NCI-H2196 (cell line): Measurements from ENCODE around the gene SF3B5.
"Not testable (repeated sequence)": the region's sequence is repeated elsewhere in the genome, so short reads cannot be mapped to it uniquely, and the experiment has no call there.

ENCODE experiments used
- DNase-seq: peaks from one replicate; lab custom pipeline; 2025; ENCODE audit not compliant: unreplicated experiment; lab: John Stamatoyannopoulos, UW

SF3B5 gene

DNA sequence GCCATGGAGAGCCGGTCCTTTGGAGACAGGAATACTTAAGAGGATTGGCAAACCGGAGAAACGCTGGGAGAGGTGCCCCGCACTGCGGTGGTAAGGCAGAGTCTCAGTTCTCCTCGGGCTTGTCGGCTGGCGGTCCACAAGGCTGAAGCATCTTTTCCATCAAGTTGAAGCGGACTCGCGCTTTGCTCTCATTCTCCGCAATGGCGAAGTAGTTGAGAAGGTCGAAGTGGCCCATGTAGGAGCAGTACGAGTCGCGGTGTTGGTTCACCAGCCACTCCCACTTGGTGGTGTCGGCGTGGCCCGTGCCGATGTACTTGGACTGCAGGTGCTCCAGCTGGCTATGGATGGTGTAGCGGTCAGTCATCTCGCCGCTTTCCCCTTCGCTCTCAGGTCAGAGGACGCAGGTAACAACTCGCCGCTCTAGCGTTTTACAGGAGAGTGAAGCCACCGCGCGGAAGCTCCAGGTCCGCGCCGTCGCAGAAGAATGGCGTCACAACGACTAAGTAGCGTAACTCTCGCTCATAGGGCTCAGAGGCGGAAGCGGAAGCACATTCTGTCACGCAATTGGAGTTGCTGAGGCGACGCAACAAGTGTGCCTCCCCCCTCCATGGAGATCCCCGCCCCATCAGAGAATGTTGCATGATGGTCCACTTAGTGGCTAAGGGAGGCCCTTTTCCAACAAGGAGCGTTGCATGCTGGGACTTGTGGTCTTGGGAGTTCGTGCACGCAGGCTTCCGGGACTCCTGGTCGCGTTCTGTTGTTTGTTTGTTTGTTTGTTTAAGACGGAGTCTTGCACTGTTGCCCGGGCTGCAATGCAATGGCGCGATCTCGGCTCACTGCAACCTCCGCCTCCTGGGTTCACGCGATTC lies at the start of gene SF3B5:
TSS of gene SF3B5 (minus strand) at position 440 of the 869 bp plus-strand sequence. CDS start at position 364, 76 bp downstream.
- peak; percentile 100 for DNase-seq

DNA sequence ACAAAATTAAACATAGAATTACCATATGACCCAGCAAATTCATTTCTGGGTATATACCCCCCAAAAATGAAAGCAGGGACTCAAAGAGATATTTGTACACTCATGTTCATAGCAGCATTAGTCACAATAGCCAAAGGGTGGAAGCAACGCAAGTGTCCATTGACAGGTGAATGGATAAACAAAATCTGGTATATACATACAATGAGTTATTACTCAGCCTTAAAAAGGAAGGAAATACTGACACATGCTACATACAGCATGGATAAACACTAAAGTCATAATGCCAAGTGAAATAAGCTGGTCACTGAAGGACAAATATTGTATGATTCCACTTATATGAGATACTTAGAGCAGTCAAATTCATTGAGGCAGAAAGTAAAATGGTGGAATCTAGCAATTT lies 49.6 kb upstream of the SF3B5 start:
- DNase-seq = no peak

DNA sequence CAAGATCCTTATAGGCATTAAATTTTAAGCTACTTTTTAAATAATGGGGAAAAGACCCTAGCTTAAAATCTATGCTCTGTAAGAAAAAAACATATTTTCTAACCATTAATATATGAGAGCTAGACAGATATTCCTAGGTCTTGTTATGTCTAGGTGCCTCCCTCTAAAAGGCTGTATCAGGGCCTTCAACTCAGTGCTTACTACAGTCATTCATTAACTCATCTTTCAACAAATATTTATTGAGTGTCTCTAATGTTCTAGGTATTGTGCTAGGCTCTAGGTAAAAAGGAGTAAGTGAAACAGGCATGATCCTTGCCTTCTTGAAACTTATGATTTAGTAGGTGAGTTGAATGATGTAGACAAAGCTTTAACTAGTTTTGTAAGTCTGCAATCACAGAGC lies 48.5 kb upstream of the SF3B5 start:
- DNase-seq = no peak

- no peak for DNase-seq
Measured at GRCh38 chr6:144143106-144143505, 47.7 kb upstream of the SF3B5 start.

DNA sequence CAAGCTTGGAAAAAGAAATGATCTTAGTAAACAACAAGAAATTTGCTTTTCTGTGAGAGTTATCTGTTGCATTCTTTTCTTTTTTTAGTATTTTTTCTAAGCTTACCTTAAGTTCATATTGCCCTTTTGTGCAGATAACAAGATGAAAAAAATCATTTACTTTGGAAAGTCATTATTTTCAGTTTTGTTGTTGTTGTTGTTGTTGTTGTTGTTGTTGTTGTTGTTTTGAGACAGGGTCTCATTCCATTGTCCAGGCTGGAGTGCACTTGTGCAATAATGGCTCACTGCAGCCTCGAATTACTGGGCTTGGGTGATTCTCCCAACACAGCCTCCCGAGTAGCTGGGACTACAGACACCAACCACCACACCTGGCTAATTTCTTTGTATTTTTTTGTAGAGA lies 46.1 kb upstream of the SF3B5 start:
- DNase-seq = no peak

DNA sequence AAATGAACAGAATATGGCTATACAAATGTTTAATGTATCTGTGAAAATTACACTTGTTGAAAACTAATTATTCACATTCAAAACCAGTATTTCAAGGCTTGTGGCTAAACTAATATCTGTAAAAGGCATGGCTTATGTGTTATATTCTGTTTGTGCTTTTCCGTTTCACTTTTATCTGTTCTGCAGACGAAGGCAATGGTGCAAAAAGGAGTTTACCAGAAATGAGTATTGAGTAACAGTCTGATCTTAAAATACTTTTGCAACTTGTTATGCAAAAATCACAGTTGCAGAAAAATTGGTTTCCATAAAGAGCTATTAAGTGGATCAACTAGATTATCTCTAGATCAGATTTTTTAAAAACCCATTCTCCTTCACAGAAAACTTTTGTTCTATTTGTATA lies 45.5 kb upstream of the SF3B5 start:
- no peak for DNase-seq

DNA sequence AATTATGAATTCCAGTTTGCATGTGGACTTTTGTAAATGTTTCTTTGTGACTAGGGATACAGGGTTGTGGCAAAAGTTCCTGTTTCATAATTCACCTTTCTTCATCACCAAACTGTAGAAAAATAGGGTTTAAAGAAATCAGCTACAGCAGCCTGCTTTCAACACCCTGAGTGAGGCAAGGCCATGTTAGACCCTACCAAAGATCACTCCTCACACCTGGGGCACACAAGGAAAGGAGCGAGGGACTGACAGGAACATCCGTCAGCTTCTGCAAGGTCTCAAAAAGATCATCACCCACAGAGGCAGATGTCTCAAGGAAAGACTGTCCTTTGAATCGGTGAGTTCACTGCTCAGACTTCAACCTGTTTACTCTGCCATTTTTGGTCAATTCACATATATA lies 44.4 kb upstream of the SF3B5 start:
- no peak for DNase-seq

GRCh38 chr6:144138542-144138941 lies 43.2 kb upstream of the SF3B5 start:
- no peak for DNase-seq

GRCh38 chr6:144134737-144135136 lies 39.4 kb upstream of the SF3B5 start:
- DNase-seq = no peak

DNA sequence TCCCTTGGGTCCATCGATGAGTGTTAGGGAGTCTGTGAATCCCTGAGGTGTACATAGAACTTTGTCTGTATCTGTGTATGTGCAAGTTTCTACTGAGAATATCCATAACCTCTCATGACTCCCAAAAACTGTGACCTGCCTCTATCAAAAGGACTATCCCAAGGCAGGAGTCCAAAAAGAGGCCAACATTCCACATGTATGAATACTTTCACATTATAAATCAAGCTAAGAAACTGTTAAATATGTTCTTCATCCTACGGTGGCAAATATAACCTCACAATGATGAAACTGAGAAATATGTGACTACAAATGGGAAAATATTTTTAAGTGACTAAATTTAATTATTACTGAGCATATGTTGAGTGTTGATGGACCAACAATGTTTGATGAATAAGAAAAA lies 38.8 kb upstream of the SF3B5 start:
- DNase-seq = no peak

DNA sequence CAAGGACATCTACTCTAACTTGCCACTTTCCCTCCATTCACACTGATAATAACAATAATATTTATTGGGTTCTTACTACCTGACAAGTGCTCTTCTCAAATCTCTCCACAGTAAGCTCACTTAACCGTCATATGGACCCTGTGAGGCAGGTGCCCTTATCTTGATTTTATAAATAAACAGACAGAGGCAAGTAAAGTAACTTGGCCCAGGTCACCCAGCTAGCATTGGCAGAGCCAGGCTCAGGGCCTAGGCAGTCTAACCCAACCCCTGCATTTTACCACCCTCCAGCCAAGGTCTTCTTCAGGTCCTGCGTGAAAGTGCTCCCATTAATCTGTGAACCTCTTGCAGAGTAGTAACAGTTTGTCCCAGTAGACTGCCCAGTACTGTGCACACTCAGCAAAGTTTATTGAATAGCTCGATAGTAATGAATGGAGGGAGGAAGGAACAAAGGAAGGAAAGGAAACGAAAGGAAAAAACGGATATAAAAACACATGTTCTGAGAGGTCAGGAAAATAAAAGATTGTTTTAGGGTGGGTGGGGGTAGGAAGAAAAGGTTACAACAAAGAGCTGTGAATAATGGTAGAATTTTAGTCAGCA lies 38.0 kb upstream of the SF3B5 start:
- DNase-seq = no peak

GRCh38 chr6:144132167-144132690 lies 36.9 kb upstream of the SF3B5 start:
- DNase-seq = not testable (repeated sequence)

DNA sequence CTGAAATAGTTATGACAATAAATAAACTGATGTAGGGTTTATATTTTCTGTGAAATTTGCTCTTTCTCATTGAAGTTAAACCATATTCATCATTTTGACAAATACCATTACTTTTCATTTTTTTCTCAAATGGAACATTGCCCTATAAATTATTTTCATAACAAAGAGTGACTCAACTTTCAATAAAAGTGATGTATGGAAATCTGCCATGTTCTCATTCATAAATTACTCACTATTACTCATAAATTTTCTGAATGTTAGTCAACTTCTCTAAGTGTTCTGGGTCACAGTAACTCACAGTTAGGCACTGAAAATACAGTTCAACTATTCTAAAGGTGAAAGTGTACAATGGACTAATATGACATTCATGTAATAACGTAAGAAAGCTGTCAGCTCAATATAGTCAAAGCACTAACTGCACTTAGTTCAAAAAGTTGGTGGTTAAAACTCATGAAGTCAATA lies 35.9 kb upstream of the SF3B5 start:
- DNase-seq = no peak

- no peak for DNase-seq
Measured at GRCh38 chr6:144129469-144129868, 34.1 kb upstream of the SF3B5 start.

GRCh38 chr6:144127097-144127496 lies 31.7 kb upstream of the SF3B5 start:
- DNase-seq = no peak

GRCh38 chr6:144123836-144124235 lies 28.5 kb upstream of the SF3B5 start:
- DNase-seq = no peak

DNA sequence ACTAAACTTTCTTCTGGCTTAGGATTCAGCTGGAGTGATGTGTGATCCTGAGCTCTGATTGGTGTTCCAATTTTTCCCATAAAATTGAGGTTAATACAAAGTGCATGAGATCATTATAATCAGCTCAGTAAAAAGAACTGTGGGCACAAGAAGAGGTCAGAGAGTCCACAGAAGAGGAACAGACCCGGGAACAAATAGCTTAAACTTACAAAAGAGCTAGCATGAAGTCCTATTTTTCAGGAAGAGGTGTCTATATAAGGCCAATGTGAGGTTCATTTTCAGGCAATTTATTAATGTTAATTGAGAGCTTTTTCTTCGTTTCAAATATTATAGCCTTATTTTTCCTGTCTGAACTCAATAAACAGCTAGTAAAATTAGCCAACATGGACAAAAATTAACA lies 28.0 kb upstream of the SF3B5 start:
- DNase-seq = no peak

GRCh38 chr6:144122861-144123260 lies 27.5 kb upstream of the SF3B5 start:
- no peak for DNase-seq

DNA sequence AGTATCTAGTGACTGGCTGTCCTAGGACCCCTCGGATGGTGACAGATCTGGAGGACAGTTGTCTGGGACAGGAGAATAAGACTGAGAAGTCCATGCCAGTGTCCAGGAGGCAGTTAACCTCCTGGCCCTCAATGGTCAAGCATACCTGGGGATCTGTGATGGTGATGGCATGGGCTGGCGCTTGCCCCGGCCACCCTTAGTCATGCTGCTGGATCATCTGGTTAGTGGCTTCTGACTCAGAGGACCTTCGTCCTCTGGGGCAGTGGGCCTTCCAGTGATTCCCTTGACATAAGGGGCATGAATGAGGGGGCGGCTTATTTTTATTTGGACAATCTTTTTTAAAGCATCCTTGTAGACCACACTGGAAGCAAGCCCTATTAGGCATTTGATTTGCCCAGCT lies 24.0 kb upstream of the SF3B5 start:
- no peak for DNase-seq

DNA sequence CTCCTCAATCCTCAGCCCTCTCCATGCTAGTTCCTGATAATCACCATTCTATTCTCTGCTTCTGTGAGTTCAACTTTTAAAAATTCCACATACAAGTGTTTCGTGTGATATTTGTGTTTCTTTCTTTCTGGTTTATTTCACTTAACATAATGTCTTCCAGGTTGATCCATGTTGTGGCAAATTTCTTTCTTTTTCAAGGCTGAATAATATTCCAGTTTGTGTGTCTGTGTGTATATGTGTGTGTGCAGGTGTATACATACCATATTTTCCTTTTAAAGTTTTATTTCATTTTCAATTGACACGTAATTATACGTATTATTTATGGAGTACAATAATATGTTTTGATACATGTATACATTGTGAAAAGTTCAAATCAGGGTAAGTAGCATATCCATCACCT lies 19.8 kb upstream of the SF3B5 start:
- DNase-seq = no peak

- DNase-seq = no peak
Measured at GRCh38 chr6:144113366-144113765, 18.0 kb upstream of the SF3B5 start.

DNA sequence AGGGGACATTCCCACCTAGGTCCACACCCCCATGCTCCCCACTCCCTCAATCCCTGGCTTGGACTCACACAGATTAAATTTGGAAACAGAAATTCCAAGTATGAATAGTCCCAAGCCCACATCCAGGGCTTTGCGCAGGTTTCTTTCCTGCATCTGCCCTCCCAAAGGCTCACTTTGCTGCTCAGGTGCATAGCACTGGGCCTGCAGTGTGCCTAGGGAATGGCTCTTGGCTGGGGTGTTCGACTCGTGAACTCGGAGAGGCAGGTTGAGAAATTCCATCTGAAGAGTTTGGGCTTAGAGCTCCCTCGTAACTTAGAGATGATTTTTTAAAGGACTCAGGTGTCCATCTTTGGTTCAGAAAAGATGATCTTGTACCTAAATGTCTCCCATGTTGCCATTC lies 14.8 kb upstream of the SF3B5 start:
- DNase-seq = no peak
